ENCODE results near the gene DUSP7. TPM values are rescaled to one million over a fixed set of nuclear protein-coding genes. Genes with fewer than 3 reads are reported as not detected.

DUSP7 gene
- 11.1 and 21.2 TPM in 2 replicates for total RNA-seq (2014; rRNA removed; shearing (Covaris generic); ENCODE audit: low replicate concordance)

- H3K79me2 ChIP-seq (ENCODE audit: low read length): peaks cover 16% of the 10 kb centered on the region
- no peaks in the 10 kb centered on the region for H3K9me2 ChIP-seq (replicated peaks; ENCODE audit: insufficient read depth, low read length)
- H3K4me3 ChIP-seq (ENCODE audit: low read length): peak within 1 kb of the TSS; percentile 85
- peak within 1 kb of the TSS; percentile 79 for H2AFZ ChIP-seq (ENCODE audit: low read length)
- peaks cover 47% of the 10 kb centered on the region for H3K4me1 ChIP-seq (ENCODE audit: low read length)
- no peaks in the 10 kb centered on the region for H3K36me3 ChIP-seq (ENCODE audit: insufficient read depth, low read length)
- peak within 1 kb of the TSS; percentile 54 for H3K27ac ChIP-seq (ENCODE audit: low read length)
- H3K27me3 ChIP-seq (ENCODE audit: low read length): no peaks in the 10 kb centered on the region
- DNase-seq: peak; percentile 89
- H3K9me3 ChIP-seq (ENCODE audit: low read length): no peaks in the 10 kb centered on the region
- peak within 1 kb of the TSS; percentile 93 for H3K9ac ChIP-seq (ENCODE audit: low read length)
- peak within 1 kb of the TSS; percentile 97 for H3K4me2 ChIP-seq (ENCODE audit: low read depth, low read length, poor library complexity, severe bottlenecking)
- H4K20me1 ChIP-seq (ENCODE audit: insufficient read depth, low read depth, low read length): peaks cover 9% of the 10 kb centered on the region; the same call in 1 of the 2 replicates
Observed at GRCh38 chr3:52056521-52056967, at the start of gene DUSP7. DUSP7 (minus strand) TSS chr3:52056571; CDS start chr3:52056366, 205 bp downstream.

GRCh38 chr3:52104684-52105640 lies 48.6 kb upstream of the DUSP7 start:
- no peaks in the 10 kb centered on the region for H3K4me1 ChIP-seq (ENCODE audit: low read length)
- no peaks in the 10 kb centered on the region for H3K79me2 ChIP-seq (ENCODE audit: low read length)
- no peaks in the 10 kb centered on the region for H3K9me3 ChIP-seq (ENCODE audit: low read length)
- DNase-seq: no peak
- no peak overlapping the region for H3K4me2 ChIP-seq (ENCODE audit: low read depth, low read length, poor library complexity, severe bottlenecking)
- H4K20me1 ChIP-seq (ENCODE audit: insufficient read depth, low read depth, low read length): no peaks in the 10 kb centered on the region
- no peaks in the 10 kb centered on the region for H3K27me3 ChIP-seq (ENCODE audit: low read length)
- no peaks in the 10 kb centered on the region for H3K9me2 ChIP-seq (replicated peaks; ENCODE audit: insufficient read depth, low read length)
- no peak overlapping the region for H3K27ac ChIP-seq (ENCODE audit: low read length)
- H3K36me3 ChIP-seq (ENCODE audit: insufficient read depth, low read length): peaks cover 6% of the 10 kb centered on the region
- no peak overlapping the region for H3K4me3 ChIP-seq (ENCODE audit: low read length)
- H2AFZ ChIP-seq (ENCODE audit: low read length): no peak overlapping the region
- H3K9ac ChIP-seq (ENCODE audit: low read length): no peak overlapping the region

GRCh38 chr3:52102934-52103333 lies 46.6 kb upstream of the DUSP7 start:
- Histone ChIP-seq H3K4me3 (ENCODE audit: low read length) (no peak overlapping the region), H3K9me2 (replicated peaks; ENCODE audit: insufficient read depth, low read length) (no peaks in the 10 kb centered on the region), H3K79me2 (ENCODE audit: low read length) (no peaks in the 10 kb centered on the region), H2AFZ (ENCODE audit: low read length) (no peak overlapping the region), H3K4me1 (ENCODE audit: low read length) (no peaks in the 10 kb centered on the region), H3K4me2 (ENCODE audit: low read depth, low read length, poor library complexity, severe bottlenecking) (no peak overlapping the region), H3K36me3 (ENCODE audit: insufficient read depth, low read length) (peaks cover 6% of the 10 kb centered on the region), H3K27ac (ENCODE audit: low read length) (no peak overlapping the region), H3K9ac (ENCODE audit: low read length) (no peak overlapping the region), H4K20me1 (ENCODE audit: insufficient read depth, low read depth, low read length) (no peaks in the 10 kb centered on the region), H3K9me3 (ENCODE audit: low read length) (no peaks in the 10 kb centered on the region), H3K27me3 (ENCODE audit: low read length) (no peaks in the 10 kb centered on the region)
- DNase-seq: no peak

- Histone ChIP-seq H4K20me1 (ENCODE audit: insufficient read depth, low read depth, low read length) (no peaks in the 10 kb centered on the region), H3K36me3 (ENCODE audit: insufficient read depth, low read length) (peaks cover 6% of the 10 kb centered on the region), H3K4me3 (ENCODE audit: low read length) (no peak overlapping the region), H3K9me2 (replicated peaks; ENCODE audit: insufficient read depth, low read length) (no peaks in the 10 kb centered on the region), H3K27me3 (ENCODE audit: low read length) (no peaks in the 10 kb centered on the region), H3K79me2 (ENCODE audit: low read length) (no peaks in the 10 kb centered on the region), H3K9ac (ENCODE audit: low read length) (no peak overlapping the region), H3K9me3 (ENCODE audit: low read length) (no peaks in the 10 kb centered on the region), H3K4me1 (ENCODE audit: low read length) (no peaks in the 10 kb centered on the region), H3K27ac (ENCODE audit: low read length) (no peak overlapping the region), H2AFZ (ENCODE audit: low read length) (no peak overlapping the region), H3K4me2 (ENCODE audit: low read depth, low read length, poor library complexity, severe bottlenecking) (no peak overlapping the region)
- DNase-seq: no peak
Observed at GRCh38 chr3:52099001-52099401, 42.6 kb upstream of the DUSP7 start.

GRCh38 chr3:52097851-52098507 lies 41.6 kb upstream of the DUSP7 start:
- Histone ChIP-seq H3K4me2 (ENCODE audit: low read depth, low read length, poor library complexity, severe bottlenecking) (no peak overlapping the region), H3K27ac (ENCODE audit: low read length) (no peak overlapping the region), H2AFZ (ENCODE audit: low read length) (no peak overlapping the region), H3K27me3 (ENCODE audit: low read length) (no peaks in the 10 kb centered on the region), H3K4me1 (ENCODE audit: low read length) (no peaks in the 10 kb centered on the region), H3K9ac (ENCODE audit: low read length) (no peak overlapping the region), H3K9me2 (replicated peaks; ENCODE audit: insufficient read depth, low read length) (no peaks in the 10 kb centered on the region), H3K4me3 (ENCODE audit: low read length) (no peak overlapping the region), H3K36me3 (ENCODE audit: insufficient read depth, low read length) (peaks cover 6% of the 10 kb centered on the region), H4K20me1 (ENCODE audit: insufficient read depth, low read depth, low read length) (no peaks in the 10 kb centered on the region), H3K79me2 (ENCODE audit: low read length) (no peaks in the 10 kb centered on the region), H3K9me3 (ENCODE audit: low read length) (no peaks in the 10 kb centered on the region)
- no peak for DNase-seq

GRCh38 chr3:52095990-52096775 lies 39.8 kb upstream of the DUSP7 start:
- no peaks in the 10 kb centered on the region for H3K9me2 ChIP-seq (replicated peaks; ENCODE audit: insufficient read depth, low read length)
- no peaks in the 10 kb centered on the region for H3K9me3 ChIP-seq (ENCODE audit: low read length)
- no peaks in the 10 kb centered on the region for H3K27me3 ChIP-seq (ENCODE audit: low read length)
- no peak for DNase-seq
- H3K4me2 ChIP-seq (ENCODE audit: low read depth, low read length, poor library complexity, severe bottlenecking): no peak overlapping the region
- no peaks in the 10 kb centered on the region for H3K79me2 ChIP-seq (ENCODE audit: low read length)
- H3K9ac ChIP-seq (ENCODE audit: low read length): no peak overlapping the region
- H3K4me3 ChIP-seq (ENCODE audit: low read length): no peak overlapping the region
- peaks cover 2% of the 10 kb centered on the region; the same call in 1 of the 2 replicates for H3K36me3 ChIP-seq (ENCODE audit: insufficient read depth, low read length)
- no peaks in the 10 kb centered on the region for H3K4me1 ChIP-seq (ENCODE audit: low read length)
- H4K20me1 ChIP-seq (ENCODE audit: insufficient read depth, low read depth, low read length): no peaks in the 10 kb centered on the region
- no peak overlapping the region for H2AFZ ChIP-seq (ENCODE audit: low read length)
- H3K27ac ChIP-seq (ENCODE audit: low read length): no peak overlapping the region

- no peaks in the 10 kb centered on the region for H3K9me3 ChIP-seq (ENCODE audit: low read length)
- H3K4me1 ChIP-seq (ENCODE audit: low read length): no peaks in the 10 kb centered on the region
- no peak overlapping the region for H3K27ac ChIP-seq (ENCODE audit: low read length)
- no peak overlapping the region for H3K4me3 ChIP-seq (ENCODE audit: low read length)
- no peak overlapping the region for H3K4me2 ChIP-seq (ENCODE audit: low read depth, low read length, poor library complexity, severe bottlenecking)
- no peaks in the 10 kb centered on the region for H3K79me2 ChIP-seq (ENCODE audit: low read length)
- no peak overlapping the region for H2AFZ ChIP-seq (ENCODE audit: low read length)
- no peaks in the 10 kb centered on the region for H4K20me1 ChIP-seq (ENCODE audit: insufficient read depth, low read depth, low read length)
- no peaks in the 10 kb centered on the region for H3K27me3 ChIP-seq (ENCODE audit: low read length)
- H3K9ac ChIP-seq (ENCODE audit: low read length): no peak overlapping the region
- no peak for DNase-seq
- H3K9me2 ChIP-seq (replicated peaks; ENCODE audit: insufficient read depth, low read length): no peaks in the 10 kb centered on the region
- H3K36me3 ChIP-seq (ENCODE audit: insufficient read depth, low read length): no peaks in the 10 kb centered on the region
Observed at GRCh38 chr3:52094571-52095485, 38.5 kb upstream of the DUSP7 start.

All from Karpas-422 (cell line).